DMS53 treated with DMSO at 0.1 percent for 48 hours (cell line): ENCODE results near the gene PRAMEF33.
"Not testable (repeated sequence)": the region's sequence is repeated elsewhere in the genome, so short reads cannot be mapped to it uniquely, and the experiment has no call there.

Source experiments
- DNase-seq: peaks from one replicate; lab custom pipeline; 2025; ENCODE audit not compliant: unreplicated experiment; lab: John Stamatoyannopoulos, UW

The PRAMEF33 gene, protein sequence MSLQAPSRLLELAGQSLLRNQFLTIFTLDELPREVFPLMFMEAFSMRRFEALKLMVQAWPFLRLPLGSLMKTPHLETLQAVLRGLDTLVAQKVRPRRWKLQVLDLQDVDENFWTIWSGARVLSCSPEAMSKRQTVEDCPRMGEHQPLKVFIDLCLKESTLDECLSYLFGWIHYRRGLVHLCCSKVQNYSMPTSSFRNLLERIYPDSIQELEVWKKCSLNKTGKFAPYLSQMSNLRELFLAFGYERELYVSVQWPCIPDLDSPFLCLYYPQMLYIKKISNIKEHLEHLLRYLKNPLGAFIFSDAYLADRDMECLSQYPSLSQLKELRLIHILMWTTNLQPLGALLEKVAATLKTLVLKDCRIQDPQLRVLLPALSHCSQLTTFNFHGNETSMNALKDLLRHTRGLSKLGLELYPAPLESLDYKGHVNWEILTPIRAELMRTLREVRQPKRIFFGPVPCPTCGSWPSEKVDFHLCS

GRCh38 chr1:13303239-13303638 is at the start of gene PRAMEF33:
Gene PRAMEF33, plus strand, starts transcription at chr1:13303539. Its CDS starts 2,416 bp downstream, at chr1:13305955.
- not testable (repeated sequence) for DNase-seq

DNA sequence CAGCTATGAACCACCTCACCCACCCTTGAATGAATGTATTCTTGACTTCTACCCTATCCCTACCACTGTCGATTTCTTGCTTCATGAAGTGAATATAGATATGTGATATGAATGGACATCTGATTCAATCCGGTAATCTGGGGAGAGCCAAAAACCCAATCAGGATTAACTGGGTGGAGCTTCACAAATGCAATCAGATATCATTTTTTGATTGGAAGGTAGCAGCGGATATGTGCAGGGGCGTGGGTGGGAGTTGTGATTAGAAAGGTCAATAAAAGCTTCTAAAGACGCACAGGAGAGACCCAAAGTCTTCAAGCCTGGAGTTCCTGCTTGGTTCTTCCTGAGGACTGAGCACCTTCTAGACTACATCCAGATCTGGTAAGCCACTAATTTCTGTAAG is 49.4 kb upstream of the PRAMEF33 start, which contains the start of gene PRAMEF5:
Gene PRAMEF5 (plus strand): TSS at position 301 of the 400 bp plus-strand sequence. CDS start 5,071 bp downstream, outside the sequence.
- not testable (repeated sequence) for DNase-seq

- not testable (repeated sequence) for DNase-seq
These were observed 38.2 kb upstream of the PRAMEF33 start for GRCh38 chr1:13265124-13265523.

DNA sequence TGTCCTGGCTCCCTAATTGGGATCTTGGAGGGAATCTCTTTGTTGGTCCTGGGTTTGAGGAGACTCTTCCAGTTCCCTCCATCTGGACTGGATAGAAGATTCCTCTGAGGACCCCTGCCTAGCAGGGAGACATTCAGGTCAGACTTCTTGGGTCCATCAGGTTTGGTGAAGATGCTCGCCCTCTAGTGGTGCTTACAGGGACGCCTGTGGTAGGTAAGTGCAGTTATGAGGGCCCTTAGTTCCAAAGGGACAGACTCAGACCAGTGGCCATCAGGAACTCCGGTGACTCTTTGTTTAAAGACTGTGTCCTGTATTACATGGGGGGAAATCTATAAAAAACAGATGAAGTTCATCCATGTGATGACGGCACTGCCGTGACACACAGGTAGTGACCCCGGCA is 26.3 kb upstream of the PRAMEF33 start:
- DNase-seq = not testable (repeated sequence)

- DNase-seq = not testable (repeated sequence)
These were observed 23.7 kb upstream of the PRAMEF33 start for GRCh38 chr1:13279617-13280016.

GRCh38 chr1:13285037-13285436 is 18.3 kb upstream of the PRAMEF33 start, which contains the start of gene PRAMEF8:
Gene PRAMEF8, minus strand, starts transcription at chr1:13285137. Its CDS starts 1,046 bp downstream, at chr1:13284091.
- DNase-seq = not testable (repeated sequence)

DNA sequence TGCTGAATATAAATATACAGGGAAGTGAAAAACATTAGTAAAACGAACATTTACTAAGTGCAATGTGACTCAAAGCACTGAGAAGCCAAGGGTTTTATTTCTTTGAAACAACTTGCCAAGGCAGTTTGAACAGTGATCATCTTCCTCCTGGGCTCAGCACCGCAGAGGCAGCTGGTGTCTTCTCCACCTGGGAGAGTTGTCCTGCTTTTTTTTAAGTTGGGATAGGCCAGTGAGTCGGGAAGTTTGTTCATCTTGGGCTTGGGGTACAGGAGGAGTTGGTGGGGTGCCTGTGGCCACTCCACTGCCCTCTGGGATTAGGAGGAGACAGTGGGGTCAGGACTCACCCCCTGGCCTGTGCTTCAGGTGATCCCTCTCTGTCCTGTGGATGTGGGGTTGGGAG is 14.3 kb upstream of the PRAMEF33 start:
- not testable (repeated sequence) for DNase-seq

DNA sequence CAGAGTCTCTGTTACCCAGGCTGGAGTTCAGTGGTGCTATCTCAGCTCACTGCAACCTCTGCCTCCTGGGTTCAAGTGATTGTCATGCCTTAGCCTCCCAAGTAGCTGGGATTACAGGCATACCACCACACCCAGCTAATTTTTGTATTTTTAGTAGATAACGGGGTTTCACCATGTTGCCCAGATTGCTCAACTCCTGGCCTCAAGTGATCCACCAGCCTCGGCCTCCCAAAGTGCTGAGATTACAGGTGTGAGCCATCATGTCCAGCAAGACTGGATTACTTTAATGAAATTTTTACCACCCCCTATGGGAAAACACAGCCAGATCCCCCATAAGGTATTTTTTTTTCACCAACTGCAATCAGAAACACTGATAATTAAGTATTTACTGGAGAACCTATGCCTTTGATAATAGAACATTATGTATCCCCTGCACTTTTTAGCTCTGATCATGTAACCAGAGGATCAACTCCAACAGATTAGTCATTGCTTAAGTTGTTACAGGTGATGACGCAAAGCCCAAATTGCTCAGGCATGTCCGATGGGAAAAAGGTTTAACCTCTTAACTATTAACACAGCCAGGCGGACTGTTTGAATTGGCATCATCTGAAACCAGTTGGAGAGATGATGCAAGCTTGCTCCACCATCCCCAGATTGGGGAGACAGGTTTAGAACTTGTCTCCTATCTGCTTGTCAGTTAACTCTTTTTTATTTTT is 6.0 kb upstream of the PRAMEF33 start:
- DNase-seq = not testable (repeated sequence)

DNA sequence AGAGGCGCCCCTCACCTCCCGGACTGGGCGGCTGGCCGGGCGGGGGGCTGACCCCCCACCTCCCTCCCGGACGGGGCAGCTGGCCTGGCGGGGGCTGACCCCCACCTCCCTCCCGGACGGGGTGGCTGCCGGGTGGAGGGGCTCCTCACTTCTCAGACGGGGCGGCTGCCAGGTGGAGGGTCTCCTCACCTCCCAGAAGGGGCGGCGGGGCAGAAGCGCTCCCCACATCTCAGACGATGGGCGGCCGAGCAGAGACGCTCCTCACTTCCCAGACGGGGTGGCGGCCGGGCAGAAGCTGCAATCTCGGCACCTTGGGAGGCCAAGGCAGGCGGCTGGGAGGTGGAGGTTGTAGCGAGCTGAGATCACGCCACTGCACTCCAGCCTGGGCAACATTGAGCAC is 4.6 kb upstream of the PRAMEF33 start:
- DNase-seq = not testable (repeated sequence)

DNA sequence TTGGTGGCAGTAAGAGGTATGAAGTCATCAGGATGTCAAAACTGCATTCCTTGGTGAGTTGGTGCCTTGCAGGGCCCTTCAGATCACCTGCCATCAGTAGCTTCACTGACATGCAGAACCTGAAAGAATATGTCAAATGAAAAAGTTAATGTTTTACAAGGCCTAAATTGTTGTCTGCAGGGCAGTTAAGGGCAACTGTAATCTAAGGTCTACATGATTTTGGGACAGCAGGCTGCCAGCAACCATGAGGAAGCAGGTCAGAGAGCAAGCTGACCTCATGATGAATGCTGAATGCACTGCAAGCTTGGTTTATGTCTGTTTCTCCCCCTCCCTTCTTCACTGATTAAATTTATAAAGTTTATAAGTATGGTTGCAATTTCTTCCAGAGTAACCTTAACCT is 1.1 kb upstream of the PRAMEF33 start:
- not testable (repeated sequence) for DNase-seq

GRCh38 chr1:13315281-13315680 is 11.9 kb downstream of the PRAMEF33 start, which contains the start of gene PRAMEF15:
Gene PRAMEF15, plus strand, starts transcription at chr1:13315581. Its CDS starts 2,827 bp downstream, at chr1:13318408.
- DNase-seq = not testable (repeated sequence)

DNA sequence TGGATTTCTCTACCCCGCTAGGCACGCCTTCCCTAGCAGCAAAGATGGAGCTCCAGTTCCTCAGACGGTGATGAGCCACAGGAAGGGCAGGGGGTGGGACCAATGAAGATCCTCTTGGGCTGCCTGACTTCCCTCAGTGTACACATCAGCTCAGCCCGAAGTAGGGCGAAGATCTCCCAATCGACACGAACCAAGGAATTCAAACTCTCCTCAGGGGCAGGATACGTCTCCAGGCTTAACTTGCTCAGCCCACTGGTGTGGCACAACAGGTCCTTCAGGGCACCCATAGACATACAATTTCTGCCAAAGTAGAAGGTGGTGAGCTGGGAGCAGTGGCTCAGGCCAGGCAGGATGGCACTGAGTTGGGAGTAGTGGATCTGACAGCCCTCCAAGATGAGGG is 39.2 kb downstream of the PRAMEF33 start:
- not testable (repeated sequence) for DNase-seq

DNA sequence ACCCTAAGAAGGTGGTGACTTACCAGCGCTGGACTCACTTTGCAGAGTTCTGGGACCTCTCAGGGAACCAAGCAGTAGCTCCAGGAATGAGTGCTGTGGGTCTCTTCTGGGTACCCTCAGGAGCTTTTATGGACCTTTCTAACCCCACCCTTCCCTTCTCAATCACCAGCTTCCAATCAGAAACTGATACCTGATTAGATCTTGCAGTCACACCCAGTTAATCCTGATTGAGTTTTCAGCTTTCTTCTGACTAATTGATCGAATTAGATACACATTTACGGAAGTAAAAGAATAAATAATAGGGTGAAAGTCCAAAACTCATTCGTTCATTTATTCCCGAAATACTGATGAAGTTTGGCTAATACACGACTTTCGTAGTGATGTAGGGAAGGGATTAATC is 43.7 kb downstream of the PRAMEF33 start, which contains the start of gene PRAMEF14:
Gene PRAMEF14 (minus strand): TSS at position 101 of the 400 bp plus-strand sequence. CDS start 1,820 bp downstream, outside the sequence.
- not testable (repeated sequence) for DNase-seq

DNA sequence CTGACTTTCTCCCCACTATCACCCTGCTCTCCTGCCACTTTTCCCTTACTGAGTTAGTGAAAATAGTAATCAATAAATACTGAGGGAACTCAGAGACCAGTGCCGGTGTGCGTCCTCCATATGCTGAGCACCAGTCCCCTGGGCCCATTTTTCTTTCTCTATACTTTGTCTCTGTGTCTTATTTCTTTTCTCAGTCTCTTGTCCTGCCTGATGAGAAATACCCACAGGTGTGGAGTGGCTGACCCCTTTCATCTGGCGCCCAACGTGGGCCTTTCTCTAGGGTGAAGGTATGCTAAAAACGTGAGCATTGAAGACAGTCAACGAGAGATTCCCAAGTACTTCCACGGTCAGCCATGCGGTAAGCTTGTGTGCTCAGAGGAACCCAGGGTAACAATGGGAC is 50.1 kb downstream of the PRAMEF33 start:
- DNase-seq = not testable (repeated sequence)

- not testable (repeated sequence) for DNase-seq
These were observed 51.1 kb downstream of the PRAMEF33 start for GRCh38 chr1:13354475-13354874.

GRCh38 chr1:13356774-13357173 is 53.4 kb downstream of the PRAMEF33 start:
- peak; percentile 19 for DNase-seq
